ENCODE results near the gene ETFBKMT.
"Not testable (repeated sequence)": the region's sequence is repeated elsewhere in the genome, so short reads cannot be mapped to it uniquely, and the experiment has no call there.

The ETFBKMT gene

DNA sequence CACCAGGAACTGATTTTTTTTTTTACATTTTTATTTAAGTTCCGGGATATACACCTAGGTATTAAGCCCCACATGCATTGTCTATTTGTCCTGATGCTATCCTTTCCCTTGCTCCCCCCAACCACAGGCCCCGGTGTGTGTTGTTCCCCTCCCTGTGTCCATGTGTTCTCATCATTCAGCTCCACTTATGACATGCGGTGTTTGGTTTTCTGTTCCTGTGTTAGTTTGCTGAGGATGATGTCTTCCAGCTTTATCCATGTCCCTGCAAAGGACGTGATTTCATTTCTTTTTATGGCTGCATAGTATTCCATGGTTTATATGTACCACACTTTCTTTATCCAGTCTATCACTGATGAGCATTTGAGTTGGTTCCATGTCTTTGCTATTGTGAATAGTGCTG is 57.5 kb downstream of the ETFBKMT start:
- H3K9ac ChIP-seq (ENCODE audit: low read depth in 1 of 2, low read length in 2 of 2); H3K36me3 ChIP-seq (ENCODE audit: control insufficient read depth in 2 of 2, insufficient read depth in 2 of 2, low read length in 2 of 2); H3K27me3 ChIP-seq (ENCODE audit: control insufficient read depth in 2 of 2, insufficient read depth in 2 of 2, low read length in 2 of 2); H3K9me3 ChIP-seq (ENCODE audit: control insufficient read depth in 2 of 2, low read length in 2 of 2); H3K4me1 ChIP-seq (ENCODE audit: control insufficient read depth in 2 of 2, insufficient read depth in 2 of 2, low read length in 2 of 2); H3K27ac ChIP-seq (ENCODE audit: low read depth in 2 of 2, low read length in 2 of 2); H3K4me3 ChIP-seq (ENCODE audit: low read length in 2 of 2): not testable (repeated sequence)

GRCh38 chr12:31718542-31719198 is 59.2 kb downstream of the ETFBKMT start:
- not testable (repeated sequence) for H3K9ac ChIP-seq (ENCODE audit: low read depth in 1 of 2, low read length in 2 of 2); H3K27me3 ChIP-seq (ENCODE audit: control insufficient read depth in 2 of 2, insufficient read depth in 2 of 2, low read length in 2 of 2); H3K9me3 ChIP-seq (ENCODE audit: control insufficient read depth in 2 of 2, low read length in 2 of 2); H3K4me1 ChIP-seq (ENCODE audit: control insufficient read depth in 2 of 2, insufficient read depth in 2 of 2, low read length in 2 of 2); H3K27ac ChIP-seq (ENCODE audit: low read depth in 2 of 2, low read length in 2 of 2); H3K4me3 ChIP-seq (ENCODE audit: low read length in 2 of 2); H3K36me3 ChIP-seq (ENCODE audit: control insufficient read depth in 2 of 2, insufficient read depth in 2 of 2, low read length in 2 of 2)

DNA sequence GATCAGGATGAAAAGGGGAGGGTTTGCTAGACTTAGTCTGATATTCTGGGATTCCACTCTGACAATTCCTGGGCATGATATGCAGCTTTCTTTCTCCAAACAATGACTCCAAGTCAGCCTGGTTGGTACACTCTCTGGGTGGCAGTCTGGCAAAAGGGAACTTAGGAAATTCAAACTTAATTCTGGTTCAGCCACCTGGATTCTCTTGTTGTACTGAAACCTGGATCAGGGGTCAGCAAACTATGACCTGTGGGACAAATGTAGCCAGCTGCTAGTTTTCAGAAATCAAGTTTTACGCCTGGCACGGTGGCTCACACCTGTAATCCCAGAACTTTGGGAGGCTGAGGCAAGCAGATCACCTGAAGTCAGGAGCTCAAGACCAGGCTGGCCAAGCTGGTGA is 63.1 kb downstream of the ETFBKMT start:
- Histone ChIP-seq H3K4me3 (ENCODE audit: low read length in 2 of 2) (no peak overlapping the region), H3K9me3 (ENCODE audit: control insufficient read depth in 2 of 2, low read length in 2 of 2) (no peaks in the 10 kb centered on the region), H3K9ac (ENCODE audit: low read depth in 1 of 2, low read length in 2 of 2) (no peak overlapping the region), H3K27me3 (ENCODE audit: control insufficient read depth in 2 of 2, insufficient read depth in 2 of 2, low read length in 2 of 2) (no peaks in the 10 kb centered on the region), H3K4me1 (ENCODE audit: control insufficient read depth in 2 of 2, insufficient read depth in 2 of 2, low read length in 2 of 2) (no peaks in the 10 kb centered on the region), H3K36me3 (ENCODE audit: control insufficient read depth in 2 of 2, insufficient read depth in 2 of 2, low read length in 2 of 2) (peaks cover 0 to 2% of the 10 kb centered on the region in 2 donors), H3K27ac (ENCODE audit: low read depth in 2 of 2, low read length in 2 of 2) (no peak overlapping the region)

Data from mucosa of rectum (tissue), 2 donors.